ENCODE results near the gene ACAD9. TPM values are rescaled to one million over a fixed set of nuclear protein-coding genes. Genes with fewer than 3 reads are reported as not detected.
"Not testable (repeated sequence)": the region's sequence is repeated elsewhere in the genome, so short reads cannot be mapped to it uniquely, and the experiment has no call there.

Gene ACAD9
- total RNA-seq, 1 experiment from 2014 or later, result 51.6 TPM

- no peak for DNase-seq (ENCODE audit: low read depth)
These were observed 9.9 kb downstream of the ACAD9 start for GRCh38 chr3:128889139-128889894.

- no peak for DNase-seq (ENCODE audit: low read depth)
These were observed 16.6 kb downstream of the ACAD9 start for GRCh38 chr3:128895843-128896697.

GRCh38 chr3:128902426-128902825, 23.0 kb downstream of the ACAD9 start:
- DNase-seq (ENCODE audit: low read depth), result no peak

- DNase-seq (ENCODE audit: low read depth), result no peak
These were observed 24.1 kb downstream of the ACAD9 start for GRCh38 chr3:128903501-128903900.

- no peak for DNase-seq (ENCODE audit: low read depth)
These were observed 26.8 kb downstream of the ACAD9 start for GRCh38 chr3:128906031-128906803.

- no peak for DNase-seq (ENCODE audit: low read depth)
These were observed 27.5 kb downstream of the ACAD9 start for GRCh38 chr3:128906804-128907525.

GRCh38 chr3:128907706-128908445, 28.5 kb downstream of the ACAD9 start:
- no peak for DNase-seq (ENCODE audit: low read depth)

GRCh38 chr3:128908951-128909350, 29.5 kb downstream of the ACAD9 start:
- no peak for DNase-seq (ENCODE audit: low read depth)

- no peak for DNase-seq (ENCODE audit: low read depth)
These were observed 30.6 kb downstream of the ACAD9 start for GRCh38 chr3:128910006-128910405.

GRCh38 chr3:128911911-128912310, 32.5 kb downstream of the ACAD9 start:
- DNase-seq (ENCODE audit: low read depth), result no peak

GRCh38 chr3:128914966-128915645, 35.7 kb downstream of the ACAD9 start:
- no peak for DNase-seq (ENCODE audit: low read depth)

GRCh38 chr3:128917291-128917690, 37.9 kb downstream of the ACAD9 start:
- DNase-seq (ENCODE audit: low read depth), result no peak

GRCh38 chr3:128919988-128920387, 40.6 kb downstream of the ACAD9 start:
- no peak for DNase-seq (ENCODE audit: low read depth)

- no peak for DNase-seq (ENCODE audit: low read depth)
These were observed 43.5 kb downstream of the ACAD9 start for GRCh38 chr3:128922804-128923459.

GRCh38 chr3:128923576-128923975, 44.2 kb downstream of the ACAD9 start:
- no peak for DNase-seq (ENCODE audit: low read depth)

- DNase-seq (ENCODE audit: low read depth), result not testable (repeated sequence)
These were observed 44.6 kb downstream of the ACAD9 start for GRCh38 chr3:128923986-128924385.

- no peak for DNase-seq (ENCODE audit: low read depth)
These were observed 49.9 kb downstream of the ACAD9 start for GRCh38 chr3:128929364-128929763.

GRCh38 chr3:128931046-128931445, 51.6 kb downstream of the ACAD9 start:
- no peak for DNase-seq (ENCODE audit: low read depth)

GRCh38 chr3:128932516-128933212, 53.2 kb downstream of the ACAD9 start:
- no peak for DNase-seq (ENCODE audit: low read depth)

All from LHCN-M2 (cell line).